T-cell (primary cell): ENCODE results near the gene RHBDD3. TPM values are rescaled to one million over a fixed set of nuclear protein-coding genes. Genes with fewer than 3 reads are reported as not detected.
A peak's percentile ranks its signal among the peaks of the same experiment; 100 is the strongest.

Experiments
- ATAC-seq, 4 experiments: fragments of 200-7000 bp in 3 of 4; fragments of 150-1000 bp in 1 of 4; cut with Tn5 transposase; replicated peaks in 1 of 4; 1 replicate in 3 of 4; 2 replicates in 1 of 4; pipeline ENCODE4 v1.10.0; 2021; ENCODE audit warnings: moderate library complexity in 3 of 4, mild to moderate bottlenecking in 2 of 4, moderate number of reproducible peaks in 1 of 4
- CTCF ChIA-PET, 2 donors: fragments of 300-600 bp; sonication (Branson Sonifier 250); formaldehyde crosslinking; loops; one replicate each; lab custom pipeline; 2022; ENCODE audit warnings: antibody characterized with exemption in 2 of 2; lab: Charles Lee
- POLR2A ChIA-PET, 2 donors: fragments of 300-600 bp; sonication (Branson Sonifier 250); formaldehyde crosslinking; loops; one replicate each; lab custom pipeline; 2022; ENCODE audit warnings: antibody characterized with exemption in 2 of 2; lab: Charles Lee
- DNase-seq, 35 experiments: peaks; one replicate each; pipeline versions ENCODE4 v3.0.0 to v3.0.0-alpha.2; 2013 to 2023
- H3K27ac ChIP-seq: one replicate; pipeline ENCODE4 v1.5.1; 2013; ENCODE audit warnings: low read length
- H3K27me3 ChIP-seq, 2 experiments: replicated peaks in 1 of 2; 1 replicate in 1 of 2; 2 replicates in 1 of 2; pipeline versions ENCODE4 v1.6.1 to v1.7.0; 2013; ENCODE audit warnings: low read length in 1 of 2, mixed read lengths in 1 of 2; ENCODE audit not compliant: control insufficient read depth in 2 of 2, insufficient read depth in 2 of 2; ENCODE audit errors: extremely low read depth in 1 of 2
- H3K36me3 ChIP-seq, 2 donors: 1 replicate in 1 of 2; 2 replicates in 1 of 2; pipeline versions ENCODE4 v1.6.1 to v1.7.0; 2013; ENCODE audit warnings: low read length in 1 of 2; ENCODE audit not compliant: control insufficient read depth in 2 of 2, insufficient read depth in 1 of 2; ENCODE audit errors: extremely low read depth in 1 of 2
- H3K4me1 ChIP-seq, 2 experiments: 1 replicate in 1 of 2; 2 replicates in 1 of 2; pipeline versions ENCODE4 v1.6.1 to v1.7.0; 2013; ENCODE audit warnings: low read length in 2 of 2, mixed read lengths in 1 of 2; ENCODE audit not compliant: insufficient read depth in 2 of 2, control insufficient read depth in 1 of 2; ENCODE audit errors: extremely low read depth in 1 of 2
- H3K4me3 ChIP-seq, 2 donors: 1 replicate in 1 of 2; 2 replicates in 1 of 2; pipeline versions ENCODE4 v1.5.1 to v1.7.0; 2013; ENCODE audit warnings: mild to moderate bottlenecking in 2 of 2, low read length in 1 of 2, moderate library complexity in 1 of 2; ENCODE audit not compliant: control insufficient read depth in 1 of 2; ENCODE audit errors: extremely low read depth in 1 of 2
- H3K9me3 ChIP-seq: 2 replicates; pipeline ENCODE4 v1.7.0; 2013
- H3K27ac Mint-ChIP-seq, 2 donors: one replicate each; pipeline ENCODE4 v1.8.0; 2020 to 2021; ENCODE audit warnings: mild to moderate bottlenecking in 2 of 2, mixed read lengths in 2 of 2
- H3K27me3 Mint-ChIP-seq, 2 donors: one replicate each; pipeline ENCODE4 v1.8.0; 2021 to 2022; ENCODE audit warnings: mixed read lengths in 2 of 2
- H3K36me3 Mint-ChIP-seq: one replicate; pipeline ENCODE4 v1.8.0; 2021; ENCODE audit warnings: mixed read lengths
- H3K4me1 Mint-ChIP-seq, 3 donors: one replicate each; pipeline ENCODE4 v1.8.0; 2020 to 2022; ENCODE audit warnings: mixed read lengths in 3 of 3, mild to moderate bottlenecking in 1 of 3
- H3K4me3 Mint-ChIP-seq, 3 donors: one replicate each; pipeline ENCODE4 v1.8.0; 2020 to 2022; ENCODE audit warnings: mild to moderate bottlenecking in 3 of 3, mixed read lengths in 3 of 3, moderate library complexity in 3 of 3
- H3K9me3 Mint-ChIP-seq, 3 donors: one replicate each; pipeline ENCODE4 v1.8.0; 2020 to 2022; ENCODE audit warnings: mixed read lengths in 3 of 3
- WGBS: methylation state at CpG from one replicate; pipeline ENCODE4 v1.1.5; 2013; ENCODE audit warnings: missing lambda C conversion rate; ENCODE audit not compliant: insufficient coverage; 5-methylcytosine and 5-hydroxymethylcytosine counted together
- total RNA-seq, 35 experiments: library from RNA in 6 of 35; stranded (reverse) in 6 of 35; fragments of 120-200 nt in 1 of 35; gene quantifications; one replicate each; pipeline versions ENCODE4 v1.2.1 to v1.2.4 and lab custom pipeline; 2013 to 2026

RHBDD3 gene
- total RNA-seq, 5 donors from 2014 or later (not counting 1 experiment from before 2014, with no cell fraction given) = 14.1 to 25.4 (median 22.1) TPM

DNA sequence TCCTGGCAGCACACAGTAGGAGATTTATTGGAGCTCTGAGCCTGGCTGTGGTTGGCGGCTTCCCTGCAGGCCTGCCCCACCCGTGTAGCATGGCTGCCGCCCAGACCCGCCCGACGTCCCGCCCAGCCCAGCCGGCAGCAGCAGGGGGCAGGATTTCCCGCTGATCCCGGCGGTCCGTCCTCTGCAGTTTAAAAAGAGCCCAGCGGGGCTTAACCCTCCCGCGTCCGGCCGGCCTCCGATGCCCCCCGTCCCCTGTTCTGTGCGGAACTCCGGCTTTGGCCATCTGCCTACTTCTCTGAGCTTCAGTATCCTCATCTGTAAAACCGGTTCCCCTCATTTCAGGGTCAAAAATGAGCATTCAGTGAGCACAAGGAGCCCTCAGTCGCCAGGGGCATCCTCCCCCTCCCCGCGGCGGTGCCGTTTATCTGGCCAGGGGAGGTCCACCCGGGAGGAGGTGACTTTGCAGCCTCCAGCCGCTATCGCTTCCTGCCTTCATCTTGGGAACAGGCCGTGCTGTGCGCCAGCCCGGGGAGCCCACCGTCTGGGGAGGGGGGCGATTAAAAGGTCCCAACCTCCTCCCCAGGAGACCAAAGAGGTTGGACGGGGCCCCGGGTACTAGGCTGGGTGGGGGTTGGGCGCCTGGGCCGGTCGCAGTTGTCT is 38.5 kb upstream of the RHBDD3 start, which contains the start of gene GAS2L1:
Gene GAS2L1, plus strand, starts transcription at position 476 of the 660 bp plus-strand sequence. CDS start 1,456 bp downstream, outside the sequence.
- Histone ChIP-seq H3K27ac (no peak within 1 kb of the TSS), H3K9me3 (no peaks in the 10 kb centered on the region), H3K4me1 (peaks cover 0 to 42% of the 10 kb centered on the region in 2 experiments), H3K36me3 (peaks cover 0 to 2% of the 10 kb centered on the region in 2 donors), H3K4me3 (peak within 1 kb of the TSS; percentile 65 to 82), H3K27me3 (peaks cover 0 to 49% of the 10 kb centered on the region in 2 experiments)
- POLR2A ChIA-PET = no interaction called here
- WGBS = 1% methylated on average over 30 of the region's 40 CpGs
- CTCF ChIA-PET = no interaction called here
- H3K9me3 Mint-ChIP-seq = no peaks in the 10 kb centered on the region
- ATAC-seq (peak; percentile 25 to 52 (median 50)), DNase-seq (peak in 13 of 35 experiments; percentile 15 to 53 (median 36))
- H3K4me1 Mint-ChIP-seq = peaks cover 4 to 25% (median 10%) of the 10 kb centered on the region in 3 donors
- H3K36me3 Mint-ChIP-seq = no peaks in the 10 kb centered on the region
- H3K4me3 Mint-ChIP-seq = peak within 1 kb of the TSS; percentile 70 to 83 (median 79)
- H3K27ac Mint-ChIP-seq = no peak within 1 kb of the TSS
- peaks cover 14 to 28% of the 10 kb centered on the region in 2 donors for H3K27me3 Mint-ChIP-seq

DNA sequence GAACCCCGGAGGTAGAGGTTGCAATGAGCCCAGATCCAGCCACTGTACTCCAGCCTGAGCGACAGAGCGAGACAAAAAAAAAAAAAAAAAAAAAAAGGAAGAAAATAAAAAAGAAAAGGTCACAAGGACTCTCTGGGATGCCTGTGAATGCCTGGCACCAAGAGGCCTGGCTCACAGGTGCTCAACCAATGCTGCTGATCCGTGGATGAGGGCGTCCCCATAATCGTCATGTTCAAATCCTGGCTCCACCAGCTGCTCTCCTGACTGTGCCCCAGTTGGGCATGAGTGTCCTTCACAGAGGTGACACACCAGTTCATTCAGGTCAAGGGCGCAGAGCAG is 38.0 kb upstream of the RHBDD3 start:
- 56% methylated on average over 7 of the region's 7 CpGs for WGBS
- Histone ChIP-seq H3K4me1 (peaks cover 0 to 37% of the 10 kb centered on the region in 2 experiments), H3K9me3 (no peaks in the 10 kb centered on the region), H3K27me3 (peaks cover 0 to 44% of the 10 kb centered on the region in 2 experiments), H3K27ac (no peak overlapping the region), H3K4me3 (peak overlapping the region; percentile 65 to 82), H3K36me3 (peaks cover 0 to 5% of the 10 kb centered on the region in 2 donors)
- POLR2A ChIA-PET = interaction anchor here in 1 of 2 donors (0.6 kb wide), 2 partner anchors 10 to 28 kb away, joined by 5 read pairs; no protein-coding TSS in a partner anchor
- Mint-ChIP-seq H3K27me3 (peaks cover 14 to 28% of the 10 kb centered on the region in 2 donors), H3K4me3 (peak overlapping the region; percentile 70 to 83 (median 73)), H3K27ac (no peak overlapping the region), H3K36me3 (peaks cover 5% of the 10 kb centered on the region), H3K9me3 (no peaks in the 10 kb centered on the region), H3K4me1 (peaks cover 4 to 27% (median 8%) of the 10 kb centered on the region in 3 donors)
- ATAC-seq (peak in 1 of 4 experiments; percentile 2), DNase-seq (no peak)
- CTCF ChIA-PET = interaction anchor here in 1 of 2 donors (0.7 kb wide), 1 partner anchor 706 kb away, joined by 4 read pairs; no protein-coding TSS in a partner anchor

DNA sequence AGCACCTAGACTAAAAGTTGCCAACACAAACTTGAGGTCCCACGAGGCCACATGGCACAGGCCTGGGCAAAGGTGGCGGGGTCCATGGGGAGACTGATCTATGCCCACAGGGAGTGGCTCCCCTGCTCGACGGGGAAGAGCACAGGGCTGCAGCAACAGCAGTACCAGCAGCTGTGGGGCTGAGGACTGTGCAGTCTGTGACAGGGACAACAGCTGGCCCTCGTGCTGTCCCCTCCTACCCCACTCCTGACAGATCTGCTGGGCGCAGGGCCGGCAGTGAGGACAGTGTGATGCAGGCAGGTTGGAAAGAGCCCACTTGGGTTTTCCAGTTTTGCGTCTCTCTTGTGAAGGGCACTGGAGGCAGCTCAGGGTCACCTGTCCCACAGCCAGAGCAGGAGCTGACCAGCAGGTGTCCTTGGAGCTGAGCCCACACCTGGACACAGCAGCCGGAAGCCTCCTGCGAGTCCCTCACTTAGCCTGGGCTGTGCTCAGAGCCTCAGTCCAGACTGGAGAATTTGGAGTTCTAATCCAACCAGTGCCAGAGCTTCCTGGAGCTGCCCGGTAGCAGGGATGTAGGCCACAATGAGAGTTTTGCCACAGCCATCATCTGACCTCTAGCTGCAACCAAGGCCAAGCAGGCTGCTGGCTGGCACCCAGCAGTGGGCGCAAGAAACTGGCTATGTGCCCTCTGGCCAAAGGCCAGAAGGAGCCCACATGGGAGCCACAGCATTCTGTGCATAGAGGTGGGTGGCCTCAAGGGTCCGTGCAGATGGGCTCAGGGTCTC is 35.1 kb upstream of the RHBDD3 start:
- Mint-ChIP-seq H3K27ac (no peak overlapping the region), H3K9me3 (no peaks in the 10 kb centered on the region), H3K27me3 (peaks cover 14 to 19% of the 10 kb centered on the region in 2 donors), H3K4me1 (peaks cover 2 to 16% (median 4%) of the 10 kb centered on the region in 3 donors), H3K36me3 (peaks cover 23% of the 10 kb centered on the region), H3K4me3 (no peak overlapping the region)
- POLR2A ChIA-PET = interaction anchor here in 1 of 2 donors (0.5 kb wide), 1 partner anchor 26 kb away, joined by 3 read pairs; no protein-coding TSS in a partner anchor
- no peak for DNase-seq
- peaks cover 5 to 28% of the 10 kb centered on the region in 2 donors for H3K36me3 ChIP-seq
- H3K27me3 ChIP-seq = peaks cover 0 to 33% of the 10 kb centered on the region in 2 experiments
- H3K27ac ChIP-seq = no peak overlapping the region
- WGBS = 82% methylated on average over 11 of the region's 13 CpGs
- no peaks in the 10 kb centered on the region for H3K9me3 ChIP-seq
- CTCF ChIA-PET = no interaction called here
- H3K4me3 ChIP-seq = no peak overlapping the region
- H3K4me1 ChIP-seq = peaks cover 0 to 19% of the 10 kb centered on the region in 2 experiments
- peak in 1 of 4 experiments; percentile 9 for ATAC-seq

DNA sequence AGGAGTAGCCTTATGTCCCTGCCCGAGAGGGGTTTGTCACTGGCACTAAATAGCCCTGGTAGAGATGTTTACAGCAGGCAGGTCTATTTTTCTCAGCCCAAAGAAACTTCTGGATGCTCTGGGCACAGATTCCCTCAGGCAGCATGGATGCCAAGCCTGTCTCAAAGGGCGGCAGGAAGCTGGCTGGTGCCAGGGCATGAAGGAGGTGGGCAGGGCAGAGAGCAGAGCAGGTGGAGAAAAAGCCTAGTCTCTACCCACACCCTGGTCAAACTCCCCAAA is 34.6 kb upstream of the RHBDD3 start:
- ChIA-PET POLR2A (no interaction called here), CTCF (no interaction called here)
- ATAC-seq (no peak), DNase-seq (no peak)
- no peak overlapping the region for H3K27ac Mint-ChIP-seq
- peaks cover under 1 to 12% (median 2%) of the 10 kb centered on the region in 3 donors for H3K4me1 Mint-ChIP-seq
- H3K27me3 Mint-ChIP-seq = peaks cover 14 to 15% of the 10 kb centered on the region in 2 donors
- Histone ChIP-seq H3K27ac (no peak overlapping the region), H3K4me3 (no peak overlapping the region), H3K9me3 (no peaks in the 10 kb centered on the region), H3K36me3 (peaks cover 9 to 33% of the 10 kb centered on the region in 2 donors), H3K27me3 (peaks cover 0 to 28% of the 10 kb centered on the region in 2 experiments), H3K4me1 (peaks cover 0 to 15% of the 10 kb centered on the region in 2 experiments)
- 100% methylated on average over 1 of the region's 2 CpGs for WGBS
- H3K36me3 Mint-ChIP-seq = peaks cover 29% of the 10 kb centered on the region
- no peaks in the 10 kb centered on the region for H3K9me3 Mint-ChIP-seq
- no peak overlapping the region for H3K4me3 Mint-ChIP-seq

DNA sequence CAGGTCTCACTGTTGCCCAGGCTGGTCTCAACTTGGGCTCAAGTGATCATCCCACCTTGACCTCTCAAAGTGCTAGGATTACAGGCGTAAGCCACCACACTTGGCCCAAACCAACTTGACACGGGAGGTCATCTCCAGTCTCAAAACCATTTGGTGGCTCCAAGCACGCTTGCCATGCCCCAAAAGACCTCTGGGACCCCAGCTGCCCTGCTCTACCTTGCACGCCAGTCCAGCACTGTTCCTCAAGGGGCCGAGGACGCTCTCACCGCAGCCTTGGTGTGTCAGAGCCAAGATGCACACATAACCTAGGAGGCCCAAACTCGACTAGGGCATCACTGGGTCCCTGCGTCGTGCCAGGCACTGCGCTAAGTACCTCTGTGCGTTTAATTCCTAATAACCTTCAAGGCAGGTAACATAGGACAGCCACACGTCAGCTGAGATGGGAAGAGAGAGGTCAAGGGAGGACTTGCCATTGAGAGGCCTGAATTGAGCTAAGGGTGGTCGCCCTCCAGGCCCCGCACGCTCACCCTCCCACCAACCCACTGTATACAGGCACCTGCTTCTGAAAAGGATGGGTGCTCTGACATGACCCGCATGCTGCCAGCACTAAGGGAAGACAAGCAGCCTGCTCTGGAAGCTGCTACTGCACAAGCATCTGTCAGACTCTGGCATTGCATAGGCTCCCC is 34.1 kb upstream of the RHBDD3 start:
- DNase-seq (no peak), ATAC-seq (no peak)
- peaks cover 14% of the 10 kb centered on the region in 2 donors for H3K27me3 Mint-ChIP-seq
- 98% methylated on average over 9 of the region's 17 CpGs for WGBS
- H3K4me1 Mint-ChIP-seq = peaks cover 0 to 11% (median 2%) of the 10 kb centered on the region in 3 donors
- H3K27ac ChIP-seq = no peak overlapping the region
- peaks cover 0 to 26% of the 10 kb centered on the region in 2 experiments for H3K27me3 ChIP-seq
- peaks cover 9 to 38% of the 10 kb centered on the region in 2 donors for H3K36me3 ChIP-seq
- POLR2A ChIA-PET = no interaction called here
- H3K9me3 Mint-ChIP-seq = no peaks in the 10 kb centered on the region
- no peaks in the 10 kb centered on the region for H3K9me3 ChIP-seq
- CTCF ChIA-PET = no interaction called here
- H3K36me3 Mint-ChIP-seq = peaks cover 33% of the 10 kb centered on the region
- peaks cover 0 to 12% of the 10 kb centered on the region in 2 experiments for H3K4me1 ChIP-seq
- no peak overlapping the region for H3K4me3 ChIP-seq
- peak overlapping the region in 1 of 2 donors; percentile 9 for H3K27ac Mint-ChIP-seq
- H3K4me3 Mint-ChIP-seq = no peak overlapping the region
